Natural killer cell (primary cell): ENCODE results near the gene IFNAR2. TPM values are rescaled to one million over a fixed set of nuclear protein-coding genes. Genes with fewer than 3 reads are reported as not detected.
"Not testable (repeated sequence)": the region's sequence is repeated elsewhere in the genome, so short reads cannot be mapped to it uniquely, and the experiment has no call there.

Experiments
- ATAC-seq, 3 donors: fragments of 150-1000 bp in 2 of 3; fragments of 200-7000 bp in 1 of 3; cut with Tn5 transposase; 1 replicate in 1 of 3; 2 replicates in 2 of 3; pipeline ENCODE4 v1.10.0; 2021; ENCODE audit warnings: mild to moderate bottlenecking in 2 of 3, moderate library complexity in 2 of 3
- DNase-seq, 2 donors: peaks; one replicate each; pipeline versions ENCODE4 v3.0.0 to v3.0.0-alpha.2; 2013 to 2021; ENCODE audit warnings: mixed read lengths in 1 of 2
- H3K27ac ChIP-seq: one replicate; pipeline ENCODE4 v1.5.1; 2013; ENCODE audit warnings: mild to moderate bottlenecking, low read length
- H3K27me3 ChIP-seq: one replicate; pipeline ENCODE4 v1.6.1; 2013; ENCODE audit warnings: low read length; ENCODE audit not compliant: control insufficient read depth, insufficient read depth
- H3K36me3 ChIP-seq: one replicate; pipeline ENCODE4 v1.6.1; 2013; ENCODE audit warnings: low read length; ENCODE audit not compliant: control insufficient read depth, insufficient read depth
- H3K4me1 ChIP-seq: one replicate; pipeline ENCODE4 v1.6.1; 2013; ENCODE audit warnings: low read length; ENCODE audit not compliant: control insufficient read depth, insufficient read depth
- H3K4me3 ChIP-seq: one replicate; pipeline ENCODE4 v1.5.1; 2013; ENCODE audit warnings: low read length
- H3K9me3 ChIP-seq: one replicate; pipeline ENCODE4 v1.6.1; 2013; ENCODE audit warnings: low read length; ENCODE audit not compliant: control insufficient read depth, insufficient read depth
- H3K27ac Mint-ChIP-seq, 2 donors: one replicate each; pipeline ENCODE4 v1.8.0; 2022; ENCODE audit warnings: mild to moderate bottlenecking in 2 of 2, mixed read lengths in 2 of 2, moderate library complexity in 1 of 2
- H3K27me3 Mint-ChIP-seq, 2 donors: one replicate each; pipeline ENCODE4 v1.8.0; 2022; ENCODE audit warnings: low read depth in 2 of 2, mixed read lengths in 2 of 2
- H3K36me3 Mint-ChIP-seq: one replicate; pipeline ENCODE4 v1.8.0; 2022; ENCODE audit warnings: mixed read lengths
- H3K4me1 Mint-ChIP-seq, 2 donors: one replicate each; pipeline ENCODE4 v1.8.0; 2022; ENCODE audit warnings: mixed read lengths in 2 of 2
- H3K4me3 Mint-ChIP-seq: one replicate; pipeline ENCODE4 v1.8.0; 2022; ENCODE audit warnings: mild to moderate bottlenecking, moderate library complexity, mixed read lengths
- H3K9me3 Mint-ChIP-seq, 2 donors: one replicate each; pipeline ENCODE4 v1.8.0; 2022; ENCODE audit warnings: mixed read lengths in 2 of 2
- WGBS: methylation state at CpG from one replicate; pipeline ENCODE4 v1.1.7; 2013; ENCODE audit warnings: missing lambda C conversion rate; ENCODE audit not compliant: insufficient coverage; 5-methylcytosine and 5-hydroxymethylcytosine counted together
- intact Hi-C: fragments of 100-400 bp; cut with micrococcal nuclease; formaldehyde crosslinking; loops from one replicate; pipeline ENCODE4 v1.14.2; 2022
- total RNA-seq, 4 donors: library from RNA; stranded (reverse); fragments of 120-200 nt in 1 of 4; gene quantifications; one replicate each; pipeline versions ENCODE4 v1.2.3 to v1.2.4, GENCODE V29; 2013 to 2022
- TF ChIP-seq, protein P1 (sequence below): fragments of 200-600 bp; IDR thresholded peaks from one replicate; pipeline ENCODE4 v1.8.0; 2022; ENCODE audit warnings: antibody characterized with exemption

The IFNAR2 gene
- total RNA-seq, 3 donors from 2014 or later (not counting 1 experiment from before 2014, with no cell fraction given) = 65.4 to 105 (median 70.9) TPM

DNA sequence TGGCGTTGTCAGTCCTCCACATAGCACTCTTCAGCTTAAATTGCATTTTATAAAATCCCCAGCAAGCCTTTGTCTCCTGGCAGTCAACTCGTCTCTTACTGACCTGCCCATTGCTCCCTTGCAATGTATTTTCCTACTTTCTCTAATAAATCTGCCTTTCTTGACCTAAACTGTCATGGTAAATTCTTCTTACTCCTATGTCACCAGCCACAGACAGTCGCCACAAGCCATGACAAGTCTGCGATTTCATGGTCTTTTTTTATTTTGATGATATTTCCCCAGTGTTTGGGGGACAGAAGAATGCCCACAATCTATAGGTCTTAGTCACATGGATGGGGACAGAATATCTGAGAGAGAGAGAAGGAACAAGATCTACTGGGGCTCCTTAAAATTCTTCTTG, 8.4 kb downstream of the IFNAR2 start:
- Mint-ChIP-seq H3K27me3 (no peaks in the 10 kb centered on the region), H3K36me3 (peaks cover 4% of the 10 kb centered on the region), H3K9me3 (no peaks in the 10 kb centered on the region), H3K4me1 (peaks cover 84 to 86% of the 10 kb centered on the region in 2 donors), H3K4me3 (peak overlapping the region; percentile 85), H3K27ac (peak overlapping the region; percentile 91 to 97)
- ATAC-seq (peak in 2 of 3 donors; percentile 4 to 11), DNase-seq (no peak)
- peaks cover 74% of the 10 kb centered on the region for H3K4me1 ChIP-seq
- H3K4me3 ChIP-seq = no peak overlapping the region
- 39% methylated on average over 4 of the region's 4 CpGs for WGBS
- intact Hi-C loops = loop anchor here (2.0 to 5.0 kb wide), 3 partner anchors 23 to 84 kb away; partner anchors contain the start of gene IFNAR1
- H3K27me3 ChIP-seq = no peaks in the 10 kb centered on the region
- no peaks in the 10 kb centered on the region for H3K9me3 ChIP-seq
- TF ChIP-seq, protein P1, sequence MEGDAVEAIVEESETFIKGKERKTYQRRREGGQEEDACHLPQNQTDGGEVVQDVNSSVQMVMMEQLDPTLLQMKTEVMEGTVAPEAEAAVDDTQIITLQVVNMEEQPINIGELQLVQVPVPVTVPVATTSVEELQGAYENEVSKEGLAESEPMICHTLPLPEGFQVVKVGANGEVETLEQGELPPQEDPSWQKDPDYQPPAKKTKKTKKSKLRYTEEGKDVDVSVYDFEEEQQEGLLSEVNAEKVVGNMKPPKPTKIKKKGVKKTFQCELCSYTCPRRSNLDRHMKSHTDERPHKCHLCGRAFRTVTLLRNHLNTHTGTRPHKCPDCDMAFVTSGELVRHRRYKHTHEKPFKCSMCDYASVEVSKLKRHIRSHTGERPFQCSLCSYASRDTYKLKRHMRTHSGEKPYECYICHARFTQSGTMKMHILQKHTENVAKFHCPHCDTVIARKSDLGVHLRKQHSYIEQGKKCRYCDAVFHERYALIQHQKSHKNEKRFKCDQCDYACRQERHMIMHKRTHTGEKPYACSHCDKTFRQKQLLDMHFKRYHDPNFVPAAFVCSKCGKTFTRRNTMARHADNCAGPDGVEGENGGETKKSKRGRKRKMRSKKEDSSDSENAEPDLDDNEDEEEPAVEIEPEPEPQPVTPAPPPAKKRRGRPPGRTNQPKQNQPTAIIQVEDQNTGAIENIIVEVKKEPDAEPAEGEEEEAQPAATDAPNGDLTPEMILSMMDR = no peak
- H3K27ac ChIP-seq = peak overlapping the region; percentile 84
- peaks cover 10% of the 10 kb centered on the region for H3K36me3 ChIP-seq

- no peaks in the 10 kb centered on the region for H3K9me3 ChIP-seq
- peaks cover 15% of the 10 kb centered on the region for H3K36me3 ChIP-seq
- H3K9me3 Mint-ChIP-seq = no peaks in the 10 kb centered on the region
- H3K36me3 Mint-ChIP-seq = peaks cover 5% of the 10 kb centered on the region
- H3K27ac ChIP-seq = peak overlapping the region; percentile 84
- peak; percentile 67 to 78 (median 71) for ATAC-seq
- WGBS = 14% methylated on average over 2 of the region's 7 CpGs
- TF ChIP-seq, protein P1 = no peak
- DNase-seq = peak in 1 of 2 donors; percentile 64
- no peaks in the 10 kb centered on the region for H3K27me3 ChIP-seq
- peak overlapping the region; percentile 85 for H3K4me3 Mint-ChIP-seq
- H3K4me1 ChIP-seq = peaks cover 76% of the 10 kb centered on the region
- intact Hi-C loops = loop anchor here (2.0 to 5.0 kb wide), 3 partner anchors 22 to 84 kb away; partner anchors contain the start of gene IFNAR1
- H3K27ac Mint-ChIP-seq = peak overlapping the region; percentile 91 to 97
- no peaks in the 10 kb centered on the region for H3K27me3 Mint-ChIP-seq
- peaks cover 83 to 86% of the 10 kb centered on the region in 2 donors for H3K4me1 Mint-ChIP-seq
- no peak overlapping the region for H3K4me3 ChIP-seq
These were observed 9.0 kb downstream of the IFNAR2 start for GRCh38 chr21:33238565-33239255.

GRCh38 chr21:33239559-33240127, 9.9 kb downstream of the IFNAR2 start:
- not testable (repeated sequence) for H3K9me3 ChIP-seq, H3K27me3 ChIP-seq, H3K9me3 Mint-ChIP-seq, H3K27me3 Mint-ChIP-seq, H3K4me3 ChIP-seq, DNase-seq, ATAC-seq
- intact Hi-C loops = loop anchor here (2.0 to 5.0 kb wide), 3 partner anchors 21 to 83 kb away; partner anchors contain the start of gene IFNAR1
- peak overlapping the region; percentile 63 for H3K27ac ChIP-seq
- peaks cover 17% of the 10 kb centered on the region for H3K36me3 ChIP-seq
- peak overlapping the region; percentile 85 for H3K4me3 Mint-ChIP-seq
- H3K4me1 Mint-ChIP-seq = peaks cover 86 to 88% of the 10 kb centered on the region in 2 donors
- peak overlapping the region; percentile 91 to 97 for H3K27ac Mint-ChIP-seq
- peaks cover 80% of the 10 kb centered on the region for H3K4me1 ChIP-seq
- peaks cover 13% of the 10 kb centered on the region for H3K36me3 Mint-ChIP-seq

- H3K27ac ChIP-seq = no peak overlapping the region
- peaks cover 24% of the 10 kb centered on the region for H3K36me3 ChIP-seq
- peak overlapping the region; percentile 84 for H3K4me3 Mint-ChIP-seq
These were observed 10.7 kb downstream of the IFNAR2 start for GRCh38 chr21:33240404-33240803.

More at GRCh38 chr21:33240404-33240803, 10.7 kb downstream of the IFNAR2 start:
- DNase-seq = no peak
- Histone ChIP-seq H3K9me3 (no peaks in the 10 kb centered on the region), H3K4me3 (no peak overlapping the region), H3K27me3 (no peaks in the 10 kb centered on the region), H3K4me1 (peaks cover 76% of the 10 kb centered on the region)
- Mint-ChIP-seq H3K27ac (peak overlapping the region; percentile 91 to 97), H3K9me3 (no peaks in the 10 kb centered on the region), H3K27me3 (no peaks in the 10 kb centered on the region), H3K36me3 (peaks cover 21% of the 10 kb centered on the region), H3K4me1 (peaks cover 85 to 88% of the 10 kb centered on the region in 2 donors)
- intact Hi-C loops = no loop called here
- no peak for ATAC-seq
- TF ChIP-seq, protein P1 = no peak
- 100% methylated on average over 1 of the region's 2 CpGs for WGBS
